ENCODE results near the gene RALGPS1.

Gene RALGPS1

DNA sequence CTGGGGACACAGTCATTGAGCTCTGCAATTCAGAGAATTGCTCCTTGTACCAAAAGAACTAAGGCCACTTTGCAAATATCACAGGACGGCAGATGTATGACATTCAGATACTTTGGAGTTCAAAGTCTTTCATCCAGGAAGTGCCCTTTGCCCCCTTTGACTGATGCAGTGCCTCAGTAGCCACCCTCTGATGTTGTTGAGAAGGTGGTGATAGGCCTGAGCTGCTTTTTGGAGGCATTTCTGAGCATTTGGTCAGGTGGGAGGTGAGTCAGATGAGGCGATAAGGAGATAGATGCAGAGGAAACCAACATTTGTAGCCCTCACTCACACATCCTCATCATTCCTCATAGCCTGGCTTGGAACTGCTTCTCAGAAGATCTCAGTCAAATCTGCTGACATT is 144.4 kb downstream of the RALGPS1 start:
- ChIA-PET CTCF (no interaction called here), POLR2A (interaction anchor here (0.6 kb wide), 1 partner anchor 280 kb away, joined by 3 read pairs; no protein-coding TSS in a partner anchor)
- Histone ChIP-seq H3K4me3 (ENCODE audit: low read depth, low read length) (no peak overlapping the region), H3K36me3 (ENCODE audit: control insufficient read depth in 2 of 2, insufficient read depth in 1 of 2, low read length in 2 of 2) (no peaks in the 10 kb centered on the region), H3K9me3 (ENCODE audit: control insufficient read depth, insufficient read depth, low read depth, low read length) (no peaks in the 10 kb centered on the region), H3K27ac (ENCODE audit: extremely low read depth, low read depth, low read length) (no peak overlapping the region), H3K4me1 (ENCODE audit: control insufficient read depth, insufficient read depth, low read length) (no peaks in the 10 kb centered on the region)
- TF ChIP-seq INSM2 (tag by site-specific recombination; IDR thresholded peaks at IDR 0.05) (no peak), ZNF274 (IDR thresholded peaks at IDR 0.05; ENCODE audit: low read length) (no peak), ZNF274 (tag by site-specific recombination; IDR thresholded peaks at IDR 0.05; ENCODE audit: borderline replicate concordance) (no peak), ZNF37A (tag by site-specific recombination; IDR thresholded peaks at IDR 0.05) (no peak), ZNF24 (tag by site-specific recombination; IDR thresholded peaks at IDR 0.05) (no peak), ZBTB6 (tag by site-specific recombination; IDR thresholded peaks at IDR 0.05) (no peak), ZNF473 (tag by site-specific recombination; IDR thresholded peaks at IDR 0.05) (no peak), ZFP69B (tag by site-specific recombination; IDR thresholded peaks at IDR 0.05) (no peak), ZBTB21 (tag by site-specific recombination; IDR thresholded peaks at IDR 0.05) (no peak), ZNF140 (tag by site-specific recombination; IDR thresholded peaks at IDR 0.05) (no peak)
- TF ChIP-seq, protein P1, sequence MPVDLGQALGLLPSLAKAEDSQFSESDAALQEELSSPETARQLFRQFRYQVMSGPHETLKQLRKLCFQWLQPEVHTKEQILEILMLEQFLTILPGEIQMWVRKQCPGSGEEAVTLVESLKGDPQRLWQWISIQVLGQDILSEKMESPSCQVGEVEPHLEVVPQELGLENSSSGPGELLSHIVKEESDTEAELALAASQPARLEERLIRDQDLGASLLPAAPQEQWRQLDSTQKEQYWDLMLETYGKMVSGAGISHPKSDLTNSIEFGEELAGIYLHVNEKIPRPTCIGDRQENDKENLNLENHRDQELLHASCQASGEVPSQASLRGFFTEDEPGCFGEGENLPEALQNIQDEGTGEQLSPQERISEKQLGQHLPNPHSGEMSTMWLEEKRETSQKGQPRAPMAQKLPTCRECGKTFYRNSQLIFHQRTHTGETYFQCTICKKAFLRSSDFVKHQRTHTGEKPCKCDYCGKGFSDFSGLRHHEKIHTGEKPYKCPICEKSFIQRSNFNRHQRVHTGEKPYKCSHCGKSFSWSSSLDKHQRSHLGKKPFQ (tag by site-specific recombination; IDR thresholded peaks at IDR 0.05) = no peak

DNA sequence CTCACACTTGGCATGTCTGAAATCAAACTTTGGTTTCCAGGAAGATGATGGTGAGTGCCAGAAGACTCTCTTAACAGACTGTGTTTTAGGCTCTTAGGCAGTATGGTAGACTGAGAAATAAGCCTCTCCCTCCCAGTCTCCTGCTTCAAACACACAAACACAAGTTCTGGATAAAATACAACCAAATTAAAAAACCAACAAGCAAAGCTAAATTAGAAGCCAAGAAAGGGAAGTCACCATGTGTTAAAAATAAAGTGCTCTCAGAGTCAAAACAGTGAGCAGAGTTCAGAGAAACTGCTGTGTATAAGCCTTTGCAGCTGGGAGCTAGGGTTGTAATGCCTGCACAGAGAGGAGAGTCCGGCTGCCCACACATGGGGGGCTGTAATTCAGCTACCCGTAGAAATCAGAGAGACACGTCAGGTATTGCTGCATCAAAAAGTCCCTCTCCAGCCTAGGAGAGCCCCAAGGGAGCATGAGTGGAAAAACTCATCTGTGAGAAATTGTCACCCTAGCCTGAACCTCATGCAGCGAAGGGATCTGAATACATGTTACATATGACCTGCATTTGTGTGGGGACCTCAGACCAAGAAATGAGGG is 145.3 kb downstream of the RALGPS1 start:
- CTCF ChIA-PET = no interaction called here
- Histone ChIP-seq H3K36me3 (ENCODE audit: control insufficient read depth in 2 of 2, insufficient read depth in 1 of 2, low read length in 2 of 2) (no peaks in the 10 kb centered on the region), H3K4me1 (ENCODE audit: control insufficient read depth, insufficient read depth, low read length) (no peaks in the 10 kb centered on the region), H3K27ac (ENCODE audit: extremely low read depth, low read depth, low read length) (no peak overlapping the region), H3K4me3 (ENCODE audit: low read depth, low read length) (no peak overlapping the region), H3K9me3 (ENCODE audit: control insufficient read depth, insufficient read depth, low read depth, low read length) (no peaks in the 10 kb centered on the region)
- POLR2A ChIA-PET = no interaction called here
- TF ChIP-seq ZNF19 (tag by site-specific recombination; IDR thresholded peaks at IDR 0.05; ENCODE audit: low read depth) (no peak), ZNF280D (tag by site-specific recombination; IDR thresholded peaks at IDR 0.05) (no peak), ZNF335 (tag by site-specific recombination; conservative IDR thresholded peaks at IDR 0.05) (no peak), ZNF16 (tag by site-specific recombination; IDR thresholded peaks at IDR 0.05; ENCODE audit: low read depth) (no peak), ZNF530 (tag by site-specific recombination; IDR thresholded peaks at IDR 0.05; ENCODE audit: low read depth) (no peak), ZFP3 (tag by site-specific recombination; IDR thresholded peaks at IDR 0.05; ENCODE audit: low read depth) (no peak), EGR2 (tag by site-specific recombination; IDR thresholded peaks at IDR 0.05; ENCODE audit: low read depth) (no peak), ZNF138 (tag by site-specific recombination; IDR thresholded peaks at IDR 0.05; ENCODE audit: borderline replicate concordance) (no peak), ZNF670 (tag by site-specific recombination; IDR thresholded peaks at IDR 0.05; ENCODE audit: low read depth) (no peak), ZNF623 (tag by site-specific recombination; IDR thresholded peaks at IDR 0.05) (no peak)
- TF ChIP-seq, protein P2, sequence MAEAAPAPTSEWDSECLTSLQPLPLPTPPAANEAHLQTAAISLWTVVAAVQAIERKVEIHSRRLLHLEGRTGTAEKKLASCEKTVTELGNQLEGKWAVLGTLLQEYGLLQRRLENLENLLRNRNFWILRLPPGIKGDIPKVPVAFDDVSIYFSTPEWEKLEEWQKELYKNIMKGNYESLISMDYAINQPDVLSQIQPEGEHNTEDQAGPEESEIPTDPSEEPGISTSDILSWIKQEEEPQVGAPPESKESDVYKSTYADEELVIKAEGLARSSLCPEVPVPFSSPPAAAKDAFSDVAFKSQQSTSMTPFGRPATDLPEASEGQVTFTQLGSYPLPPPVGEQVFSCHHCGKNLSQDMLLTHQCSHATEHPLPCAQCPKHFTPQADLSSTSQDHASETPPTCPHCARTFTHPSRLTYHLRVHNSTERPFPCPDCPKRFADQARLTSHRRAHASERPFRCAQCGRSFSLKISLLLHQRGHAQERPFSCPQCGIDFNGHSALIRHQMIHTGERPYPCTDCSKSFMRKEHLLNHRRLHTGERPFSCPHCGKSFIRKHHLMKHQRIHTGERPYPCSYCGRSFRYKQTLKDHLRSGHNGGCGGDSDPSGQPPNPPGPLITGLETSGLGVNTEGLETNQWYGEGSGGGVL (tag by site-specific recombination; IDR thresholded peaks at IDR 0.05) = no peak
- TF ChIP-seq, protein P3, sequence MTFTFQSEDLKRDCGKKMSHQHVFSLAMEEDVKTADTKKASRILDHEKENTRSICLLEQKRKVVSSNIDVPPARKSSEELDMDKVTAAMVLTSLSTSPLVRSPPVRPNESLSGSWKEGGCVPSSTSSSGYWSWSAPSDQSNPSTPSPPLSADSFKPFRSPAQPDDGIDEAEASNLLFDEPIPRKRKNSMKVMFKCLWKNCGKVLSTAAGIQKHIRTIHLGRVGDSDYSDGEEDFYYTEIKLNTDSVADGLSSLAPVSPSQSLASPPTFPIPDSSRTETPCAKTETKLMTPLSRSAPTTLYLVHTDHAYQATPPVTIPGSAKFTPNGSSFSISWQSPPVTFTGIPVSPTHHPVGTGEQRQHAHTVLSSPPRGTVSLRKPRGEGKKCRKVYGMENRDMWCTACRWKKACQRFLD (tag by site-specific recombination; IDR thresholded peaks at IDR 0.05) = no peak
- TF ChIP-seq, protein P4, sequence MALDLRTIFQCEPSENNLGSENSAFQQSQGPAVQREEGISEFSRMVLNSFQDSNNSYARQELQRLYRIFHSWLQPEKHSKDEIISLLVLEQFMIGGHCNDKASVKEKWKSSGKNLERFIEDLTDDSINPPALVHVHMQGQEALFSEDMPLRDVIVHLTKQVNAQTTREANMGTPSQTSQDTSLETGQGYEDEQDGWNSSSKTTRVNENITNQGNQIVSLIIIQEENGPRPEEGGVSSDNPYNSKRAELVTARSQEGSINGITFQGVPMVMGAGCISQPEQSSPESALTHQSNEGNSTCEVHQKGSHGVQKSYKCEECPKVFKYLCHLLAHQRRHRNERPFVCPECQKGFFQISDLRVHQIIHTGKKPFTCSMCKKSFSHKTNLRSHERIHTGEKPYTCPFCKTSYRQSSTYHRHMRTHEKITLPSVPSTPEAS (tag by site-specific recombination; IDR thresholded peaks at IDR 0.05) = no peak
